AG09309 (cell line): ENCODE results near the gene GSC.
"Not testable (repeated sequence)": the region's sequence is repeated elsewhere in the genome, so short reads cannot be mapped to it uniquely, and the experiment has no call there.

Experiments used
- DNase-seq: peaks from one replicate; pipeline ENCODE4 v3.0.0-alpha.2; 2010; ENCODE audit warnings: low read depth
- H3K4me3 ChIP-seq: 2 replicates; pipeline ENCODE4 v1.5.1; 2011; ENCODE audit warnings: mild to moderate bottlenecking, low read depth, low read length, moderate library complexity; ENCODE audit not compliant: control insufficient read depth
- CTCF ChIP-seq: IDR thresholded peaks from 2 replicates; pipeline ENCODE4 v1.5.1; 2011; ENCODE audit warnings: mild to moderate bottlenecking, low read depth, low read length, inconsistent platforms; ENCODE audit not compliant: insufficient read depth, control insufficient read depth; ENCODE audit errors: missing control alignments

GSC gene

DNA sequence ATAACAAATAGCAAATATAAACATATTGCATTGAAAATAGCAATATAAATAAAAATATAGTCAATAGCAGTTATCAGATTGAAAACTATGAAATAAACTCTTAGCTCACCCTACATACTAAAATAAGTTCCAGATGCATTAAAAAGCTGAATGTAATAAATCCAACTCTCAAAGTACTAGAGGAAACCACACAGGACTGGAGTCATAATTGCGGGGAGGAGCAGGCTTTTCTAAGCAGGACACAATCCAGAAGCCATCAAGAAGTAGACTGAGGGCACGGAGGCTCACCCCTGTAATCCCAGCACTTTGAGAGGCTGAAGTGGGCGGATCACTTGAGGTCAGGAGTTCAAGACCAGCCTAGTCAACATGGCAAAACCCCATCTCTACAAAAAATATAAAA, 22.2 kb downstream of the GSC start:
- no peak overlapping the region for H3K4me3 ChIP-seq
- no peak for DNase-seq
- no peak for TF ChIP-seq CTCF

DNA sequence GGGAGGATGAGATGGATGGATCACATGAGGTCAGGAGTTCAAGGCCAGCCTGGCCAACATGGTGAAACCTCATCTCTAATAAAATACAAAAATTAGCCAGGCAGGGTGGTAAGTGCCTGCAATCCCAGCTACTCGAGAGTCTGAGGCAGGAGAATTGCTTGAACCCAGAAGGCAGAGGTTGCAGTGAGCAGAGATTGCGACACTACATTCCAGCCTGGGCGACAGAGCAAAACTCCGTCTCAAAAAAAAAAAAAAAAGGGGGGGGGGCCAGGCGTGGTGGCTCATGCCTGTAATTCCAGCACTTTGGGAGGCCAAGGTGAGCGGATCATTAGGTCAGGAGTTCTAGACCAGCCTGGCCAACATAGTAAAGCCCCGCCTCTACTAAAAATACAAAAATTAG, 22.8 kb downstream of the GSC start:
- DNase-seq, H3K4me3 ChIP-seq: not testable (repeated sequence)

GRCh38 chr14:94746131-94746530, 23.8 kb downstream of the GSC start:
- H3K4me3 ChIP-seq: no peak overlapping the region
- TF ChIP-seq CTCF: no peak
- no peak for DNase-seq

DNA sequence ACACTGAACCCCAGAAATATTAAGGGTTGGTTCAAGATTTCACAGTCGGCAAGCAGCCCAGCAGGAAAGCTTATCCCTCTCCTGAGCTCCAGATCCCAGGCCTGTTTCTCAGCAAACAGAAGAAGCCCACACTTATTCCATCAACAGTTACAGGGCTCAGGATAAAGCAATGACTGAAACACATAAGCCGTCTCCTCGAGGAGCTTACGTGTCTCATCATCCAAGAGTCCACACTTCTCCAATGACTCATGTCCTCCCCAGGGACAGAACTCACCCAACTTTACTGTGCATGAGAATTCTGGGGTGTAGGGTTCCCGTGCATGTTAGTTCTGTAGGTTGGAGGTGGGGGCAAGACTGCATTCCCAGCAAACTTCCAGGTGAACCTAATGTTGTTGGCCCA, 31.2 kb downstream of the GSC start:
- no peak for DNase-seq
- H3K4me3 ChIP-seq: no peak overlapping the region
- no peak for TF ChIP-seq CTCF

- TF ChIP-seq CTCF: no peak
- H3K4me3 ChIP-seq: no peak overlapping the region
- DNase-seq: no peak
Observed at GRCh38 chr14:94738097-94738496, 31.8 kb downstream of the GSC start.

GRCh38 chr14:94728950-94729349, 41.0 kb downstream of the GSC start:
- DNase-seq: no peak
- no peak overlapping the region for H3K4me3 ChIP-seq
- no peak for TF ChIP-seq CTCF

GRCh38 chr14:94728440-94728839, 41.5 kb downstream of the GSC start:
- DNase-seq: not testable (repeated sequence)

GRCh38 chr14:94726649-94727048, 43.3 kb downstream of the GSC start:
- not testable (repeated sequence) for H3K4me3 ChIP-seq, DNase-seq

More at GRCh38 chr14:94728440-94728839, 41.5 kb downstream of the GSC start:
- H3K4me3 ChIP-seq: not testable (repeated sequence)
